Measurements from ENCODE around the gene ONECUT1.

GRCh38 chr15:52715411-52715810 lies 74.7 kb downstream of the ONECUT1 start:
- TF ChIP-seq EP300 (IDR thresholded peaks at IDR 0.05) = no peak
- TF ChIP-seq POLR2A (IDR thresholded peaks at IDR 0.05) = no peak
- no peak for TF ChIP-seq CTCF (IDR thresholded peaks at IDR 0.05)
- TF ChIP-seq POLR2AphosphoS5 (IDR thresholded peaks at IDR 0.05) = no peak
